CD4-positive, alpha-beta T cell treated with Interferon alpha-2 for 1 hour (primary cell): ENCODE measurements around the gene VAV2.
A peak's percentile ranks its signal among the peaks of the same experiment; 100 is the strongest.

ENCODE experiments used
- DNase-seq, 2 donors: peaks; one replicate each; pipeline ENCODE4 v3.0.0-alpha.2; 2020 to 2022

VAV2 gene

GRCh38 chr9:133951265-133951664 is 40.9 kb downstream of the VAV2 start:
- no peak for DNase-seq

GRCh38 chr9:133950629-133951111 is 41.5 kb downstream of the VAV2 start:
- DNase-seq: no peak

GRCh38 chr9:133950192-133950591 is 41.9 kb downstream of the VAV2 start:
- no peak for DNase-seq

DNA sequence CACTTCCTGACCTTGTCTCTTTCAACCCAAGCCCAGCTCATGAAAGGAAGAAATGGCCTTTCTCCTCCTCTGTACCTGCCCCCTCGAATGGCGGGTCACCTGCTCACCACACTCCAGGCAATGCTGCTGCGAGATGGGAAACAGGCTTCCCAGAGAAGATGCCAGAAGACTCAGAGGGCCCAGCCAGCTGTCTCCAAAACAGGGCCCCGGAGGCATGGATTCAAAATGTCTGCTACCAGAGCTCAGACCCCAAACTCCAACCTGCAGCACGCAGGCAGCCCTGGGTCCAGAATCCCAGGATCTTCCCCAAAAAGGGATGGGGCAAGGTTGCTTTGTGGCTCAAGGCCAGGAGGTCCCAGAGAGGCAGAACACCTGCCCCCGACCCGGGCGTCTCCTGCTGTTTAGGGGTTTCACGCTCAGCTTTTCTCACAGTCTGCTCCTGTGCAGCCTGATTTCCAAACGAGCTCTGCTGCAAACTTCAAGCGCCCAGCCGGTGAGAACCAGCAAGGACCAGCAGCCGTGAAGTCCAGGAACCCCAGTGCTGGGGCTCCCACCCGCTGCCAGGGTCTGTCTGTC is 42.5 kb downstream of the VAV2 start:
- no peak for DNase-seq

DNA sequence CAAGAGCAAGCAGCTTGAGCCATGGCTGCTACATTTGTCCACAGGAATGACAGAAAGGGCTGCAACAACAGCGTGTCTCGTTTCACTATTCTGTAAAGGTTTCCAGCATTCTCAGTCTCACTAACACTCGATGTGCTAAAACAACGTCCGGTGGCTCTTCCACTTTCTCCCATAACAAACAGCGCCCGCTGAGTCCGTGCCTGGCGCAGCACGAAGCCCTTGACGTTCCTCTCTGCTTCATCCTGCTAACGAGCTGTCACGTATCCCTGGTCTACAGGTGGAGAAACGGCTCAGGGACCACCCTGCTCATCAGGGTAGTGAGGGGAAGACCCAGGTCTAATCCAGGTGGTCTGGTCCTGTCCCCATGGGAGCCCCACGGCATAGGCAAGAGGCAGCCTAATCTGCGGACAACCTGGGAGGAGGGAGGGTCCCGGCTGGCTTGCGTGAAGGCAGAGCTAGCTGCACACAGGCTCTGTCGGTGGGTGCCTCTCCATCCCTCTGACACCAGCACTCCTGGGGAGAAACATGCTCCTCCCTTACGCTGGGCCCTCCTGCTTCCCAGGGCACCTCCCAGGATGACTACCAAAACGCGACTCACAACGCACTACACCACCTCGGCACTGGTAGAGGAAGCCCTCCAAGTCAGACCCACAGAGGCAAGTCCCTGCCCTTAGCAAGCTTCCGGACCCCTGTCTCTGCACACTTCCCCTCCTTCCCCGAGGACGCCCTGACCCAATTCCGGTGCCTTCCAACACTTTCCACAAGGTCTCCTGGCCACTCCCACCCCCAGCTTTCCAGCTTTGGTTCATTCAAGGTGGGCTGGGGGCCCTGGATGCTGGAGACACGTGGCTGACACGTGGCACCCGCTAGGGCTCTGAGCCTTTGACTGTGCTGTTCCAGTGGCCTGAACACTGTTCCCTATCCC is 43.3 kb downstream of the VAV2 start:
- DNase-seq: no peak

- DNase-seq: no peak
Measured at GRCh38 chr9:133948131-133948530, 44.0 kb downstream of the VAV2 start.

DNA sequence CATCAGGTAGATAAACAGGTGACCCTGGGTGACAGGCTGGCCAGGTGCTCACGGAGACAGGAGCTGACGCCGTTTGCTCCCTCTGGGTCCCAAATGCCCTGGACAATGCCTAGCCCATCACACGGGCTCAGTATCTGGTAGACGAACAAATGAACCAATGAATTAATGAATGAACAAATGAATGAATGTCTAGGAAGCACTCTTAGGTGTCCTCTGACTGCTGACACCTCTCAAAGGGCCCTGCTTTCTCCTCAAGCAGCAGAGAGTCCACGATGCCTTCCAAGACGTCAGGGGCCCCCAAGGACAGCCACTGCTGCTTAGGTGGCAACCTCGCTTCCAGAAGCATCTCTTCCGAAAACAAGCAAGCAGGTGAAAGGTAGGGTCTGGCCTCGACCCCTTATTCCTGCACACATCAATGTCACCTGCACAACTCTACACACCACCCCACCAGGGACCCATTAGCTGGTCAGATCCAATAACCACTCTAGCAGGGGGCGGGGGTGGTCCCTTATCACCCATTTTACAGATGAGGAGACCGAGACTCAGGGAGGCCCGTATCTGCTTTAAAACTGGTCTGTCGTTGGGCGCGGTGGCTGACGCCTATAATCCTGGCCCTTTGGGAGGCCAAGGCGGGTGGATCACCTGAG is 45.2 kb downstream of the VAV2 start:
- DNase-seq: no peak

DNA sequence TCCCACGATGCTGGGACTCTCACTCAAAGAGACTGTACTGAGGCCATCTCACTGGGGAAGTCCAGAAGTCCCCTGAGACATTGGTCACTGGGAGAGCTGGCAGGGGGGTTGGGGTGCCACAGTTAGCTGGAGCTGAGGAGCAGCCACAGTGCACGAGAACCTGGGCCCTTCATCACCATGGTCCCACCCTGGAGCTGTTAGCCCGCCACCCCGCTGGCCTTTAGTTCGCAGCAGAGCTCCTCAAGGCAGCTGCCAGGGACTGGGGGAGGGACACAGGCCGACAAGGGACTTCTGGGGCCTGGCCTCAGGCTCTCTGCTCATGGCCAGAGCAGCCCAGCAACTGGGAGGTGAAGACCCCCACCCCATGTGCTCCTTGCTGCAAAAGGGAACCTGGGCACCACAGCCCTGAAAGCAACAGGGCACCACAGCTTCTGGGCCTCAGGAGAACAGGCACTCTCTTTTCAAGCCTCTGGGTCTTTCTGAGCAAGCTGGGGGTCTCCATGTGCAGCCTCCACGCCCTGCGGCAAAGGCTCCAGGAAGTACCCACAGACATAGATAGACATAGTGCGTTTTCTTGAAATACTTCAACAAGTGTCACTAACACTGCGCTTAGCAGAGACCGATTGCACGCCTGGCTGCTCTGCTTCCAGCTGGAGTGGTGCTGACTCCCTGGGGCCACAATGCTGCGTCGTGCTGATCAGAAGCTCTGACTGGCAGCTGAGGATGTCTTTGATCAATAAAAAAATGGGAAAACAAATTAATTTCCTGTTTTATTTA is 46.0 kb downstream of the VAV2 start:
- DNase-seq: no peak

DNA sequence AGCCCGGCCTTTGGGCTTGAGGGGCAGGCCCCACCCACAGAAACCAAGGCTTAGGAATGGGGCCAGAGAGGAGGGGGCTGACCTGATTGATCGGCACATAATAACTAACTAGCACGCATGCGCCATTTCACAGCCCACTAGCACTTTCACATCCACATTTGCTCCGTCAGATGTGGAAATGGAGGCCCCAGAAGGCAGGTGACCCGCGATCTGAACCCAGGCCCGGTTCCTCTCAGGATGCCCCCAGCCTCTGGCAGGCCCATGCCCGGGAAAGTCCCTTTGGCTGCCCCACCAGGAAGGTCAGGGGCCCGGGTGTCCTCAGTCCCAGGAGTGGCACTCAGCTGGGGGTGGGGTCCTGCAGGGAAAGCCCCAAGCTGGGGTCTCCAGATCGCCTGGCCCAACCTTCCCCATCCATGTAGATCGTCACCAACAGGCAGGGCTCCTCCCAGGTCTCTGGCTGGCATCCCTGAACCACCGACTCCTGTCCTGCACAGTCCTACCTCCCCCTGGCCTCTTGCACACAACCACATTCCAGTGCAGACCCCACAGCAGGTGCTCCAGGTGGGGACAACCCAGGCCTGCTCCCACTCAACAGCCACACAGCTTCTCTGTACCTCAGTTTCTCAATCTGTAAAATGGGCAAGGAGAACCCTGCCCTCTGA is 46.7 kb downstream of the VAV2 start:
- peak in 1 of 2 donors; percentile 61 for DNase-seq

- no peak for DNase-seq
Measured at GRCh38 chr9:133944746-133945135, 47.4 kb downstream of the VAV2 start.

GRCh38 chr9:133943781-133944745 is 48.1 kb downstream of the VAV2 start:
- DNase-seq: no peak

DNA sequence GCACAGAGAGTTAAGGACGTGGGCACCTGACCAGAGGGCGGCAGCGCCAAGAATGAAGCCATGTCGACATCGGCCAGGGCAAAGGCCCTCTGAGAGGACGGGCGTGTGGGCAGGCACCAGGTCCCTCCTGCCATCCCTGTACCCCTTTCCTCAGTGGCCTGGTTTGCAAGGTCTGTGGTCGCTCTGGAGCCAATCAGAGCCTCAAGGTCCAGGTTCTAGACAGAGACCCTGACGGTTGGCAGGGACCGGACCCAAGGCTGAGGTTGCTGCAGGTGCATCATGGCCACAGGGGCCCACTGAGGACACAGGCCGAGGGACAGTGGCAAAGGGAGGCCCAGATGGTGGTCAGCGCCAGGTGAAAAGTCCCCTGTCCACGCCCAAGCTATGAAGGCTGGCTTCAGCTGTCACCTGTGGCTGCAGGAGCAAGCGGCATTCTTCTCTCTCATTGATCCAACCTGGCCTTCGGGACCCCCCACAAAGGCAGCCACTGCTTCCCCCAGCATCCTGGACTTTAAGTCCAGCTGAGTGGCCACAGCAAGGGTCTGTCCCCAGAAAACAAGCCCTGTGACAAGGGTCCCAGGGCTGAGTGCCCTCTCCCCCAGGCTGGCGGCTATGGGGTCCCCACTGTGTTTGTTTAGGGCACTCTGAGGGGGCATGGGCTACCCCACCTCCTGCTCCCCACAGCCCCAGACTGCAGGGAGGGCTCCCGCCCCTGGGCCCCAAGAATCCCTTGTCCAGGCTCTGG is 48.9 kb downstream of the VAV2 start:
- DNase-seq: no peak

- no peak for DNase-seq
Measured at GRCh38 chr9:133942206-133942975, 49.7 kb downstream of the VAV2 start.

GRCh38 chr9:133939845-133940244 is 52.3 kb downstream of the VAV2 start:
- DNase-seq: no peak

- no peak for DNase-seq
Measured at GRCh38 chr9:133939171-133939785, 52.8 kb downstream of the VAV2 start.

GRCh38 chr9:133938753-133939152 is 53.4 kb downstream of the VAV2 start:
- DNase-seq: no peak

- no peak for DNase-seq
Measured at GRCh38 chr9:133938086-133938485, 54.0 kb downstream of the VAV2 start.

GRCh38 chr9:133937120-133937519 is 55.0 kb downstream of the VAV2 start:
- DNase-seq: no peak
